ENCODE data around the gene LRRC51. TPM values are rescaled to one million over a fixed set of nuclear protein-coding genes. Genes with fewer than 3 reads are reported as not detected.

Gene LRRC51
- total RNA-seq, 3 donors from 2014 or later: 3.3 to 7.7 (median 7.3) TPM

DNA sequence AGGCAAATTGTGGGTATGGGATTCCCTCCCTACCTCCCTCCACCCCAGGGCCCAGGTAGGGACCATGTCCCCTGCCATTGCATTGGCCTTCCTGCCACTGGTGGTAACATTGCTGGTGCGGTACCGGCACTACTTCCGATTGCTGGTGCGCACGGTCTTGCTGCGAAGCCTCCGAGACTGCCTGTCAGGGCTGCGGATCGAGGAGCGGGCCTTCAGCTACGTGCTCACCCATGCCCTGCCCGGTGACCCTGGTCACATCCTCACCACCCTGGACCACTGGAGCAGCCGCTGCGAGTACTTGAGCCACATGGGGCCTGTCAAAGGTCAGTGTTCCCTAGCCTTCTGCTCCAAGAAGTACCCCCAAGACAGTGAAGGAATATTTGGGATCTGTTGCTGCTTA, 25.2 kb downstream of the LRRC51 start, which contains the start of gene TOMT:
TOMT (plus strand) TSS at position 37 of the 400 bp plus-strand sequence; CDS start at position 65, 28 bp downstream.
- Mint-ChIP-seq H3K36me3 (ENCODE audit: insufficient read depth) (peaks cover 18% of the 10 kb centered on the region), H3K4me1 (ENCODE audit: low read depth) (peaks cover 37% of the 10 kb centered on the region), H3K4me3 (no peak within 1 kb of the TSS), H3K27me3 (ENCODE audit: low read depth) (no peaks in the 10 kb centered on the region), H3K9me3 (no peaks in the 10 kb centered on the region)
- no peak for DNase-seq
- ATAC-seq: no peak

DNA sequence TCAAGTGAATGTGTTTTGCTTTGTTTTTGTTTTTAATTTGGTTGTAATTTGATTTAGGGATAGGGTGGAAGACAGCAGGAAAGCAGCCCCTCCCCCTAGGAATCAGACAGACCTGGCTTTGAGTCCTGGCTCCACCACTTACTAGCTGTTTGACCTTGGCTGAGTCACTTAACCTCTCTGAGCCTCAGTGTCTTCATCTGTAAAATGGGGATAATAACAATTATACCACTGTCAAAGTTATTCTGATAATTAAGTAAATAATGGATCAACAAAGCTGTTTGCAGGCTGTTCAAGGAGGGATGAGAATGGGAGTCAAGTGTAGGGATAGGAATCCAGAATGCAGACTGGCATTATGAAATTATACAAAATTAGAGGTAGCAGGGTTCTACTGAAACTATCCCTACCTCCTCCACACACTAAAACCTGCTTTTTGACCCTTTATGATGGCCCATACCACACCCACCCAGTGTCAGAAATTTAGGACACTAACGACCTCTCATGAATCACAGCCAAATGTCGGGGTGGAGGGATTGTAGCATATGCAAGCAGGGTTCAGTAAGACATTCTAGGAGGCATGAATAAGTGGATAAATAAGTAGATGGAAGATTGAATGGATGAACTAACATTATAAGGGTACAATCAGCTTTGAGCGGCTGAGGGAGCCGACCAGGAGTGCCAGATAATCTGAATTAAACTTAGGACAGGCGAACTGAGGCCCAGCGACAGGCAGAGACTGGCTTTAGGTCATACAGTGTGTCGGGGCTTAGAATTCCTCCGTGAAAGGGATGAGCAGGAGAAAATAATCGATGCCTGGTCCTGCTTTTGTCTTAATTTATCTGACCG, 30.9 kb downstream of the LRRC51 start:
- Mint-ChIP-seq H3K4me1 (ENCODE audit: low read depth) (peaks cover 25% of the 10 kb centered on the region), H3K27me3 (ENCODE audit: low read depth) (no peaks in the 10 kb centered on the region), H3K4me3 (peak overlapping the region; percentile 96), H3K9me3 (no peaks in the 10 kb centered on the region), H3K36me3 (ENCODE audit: insufficient read depth) (peaks cover 16% of the 10 kb centered on the region)
- ATAC-seq: no peak
- DNase-seq: no peak

DNA sequence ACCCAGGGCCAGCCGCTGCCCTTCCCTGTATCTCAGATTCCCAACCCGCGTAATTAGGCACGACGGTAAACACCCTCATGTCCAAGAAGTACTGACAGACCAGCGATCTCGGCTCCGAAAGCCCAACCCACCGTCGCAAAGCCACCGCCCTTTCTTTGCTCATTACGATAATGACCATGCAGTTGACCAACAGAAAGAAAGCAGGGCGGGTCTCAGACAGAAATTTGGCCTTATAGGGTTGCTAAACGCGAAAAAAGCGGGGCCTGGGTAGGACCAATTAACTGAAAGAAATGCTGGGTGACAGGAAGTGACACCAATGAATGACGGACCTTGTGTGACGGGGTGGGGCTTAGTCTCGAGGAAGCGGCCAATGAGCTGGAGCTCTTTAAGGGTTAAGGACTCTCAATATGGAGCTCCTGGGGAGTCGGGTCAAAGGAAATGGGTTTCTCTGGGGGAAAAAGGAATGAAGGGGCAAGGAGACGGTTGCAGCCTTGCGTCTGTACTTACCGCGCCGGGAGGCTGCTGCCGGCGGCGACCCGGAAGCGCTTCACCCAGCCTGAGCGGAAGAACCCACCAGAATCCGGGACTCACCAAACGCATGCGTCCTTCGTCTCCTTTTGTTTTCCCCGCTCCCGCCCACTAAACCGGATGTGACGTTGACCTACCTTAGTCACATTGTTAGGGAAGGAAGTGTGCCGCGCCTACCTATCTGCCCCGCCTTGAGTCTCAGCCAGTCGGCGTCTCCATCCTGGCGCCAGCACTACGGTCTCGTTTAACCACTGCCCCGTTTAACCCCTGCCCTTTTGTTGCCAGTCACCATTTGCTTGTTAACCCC, 31.7 kb downstream of the LRRC51 start, which contains the start of gene ANAPC15:
ANAPC15 (minus strand) TSS at position 553 of the 835 bp plus-strand sequence. CDS start 1,419 bp downstream, outside the sequence.
- peak; percentile 92 to 94 for ATAC-seq
- H3K4me3 Mint-ChIP-seq: peak within 1 kb of the TSS; percentile 96
- no peaks in the 10 kb centered on the region for H3K27me3 Mint-ChIP-seq (ENCODE audit: low read depth)
- peaks cover 14% of the 10 kb centered on the region for H3K36me3 Mint-ChIP-seq (ENCODE audit: insufficient read depth)
- H3K4me1 Mint-ChIP-seq (ENCODE audit: low read depth): peaks cover 22% of the 10 kb centered on the region
- DNase-seq: peak; percentile 99
- no peaks in the 10 kb centered on the region for H3K9me3 Mint-ChIP-seq

DNA sequence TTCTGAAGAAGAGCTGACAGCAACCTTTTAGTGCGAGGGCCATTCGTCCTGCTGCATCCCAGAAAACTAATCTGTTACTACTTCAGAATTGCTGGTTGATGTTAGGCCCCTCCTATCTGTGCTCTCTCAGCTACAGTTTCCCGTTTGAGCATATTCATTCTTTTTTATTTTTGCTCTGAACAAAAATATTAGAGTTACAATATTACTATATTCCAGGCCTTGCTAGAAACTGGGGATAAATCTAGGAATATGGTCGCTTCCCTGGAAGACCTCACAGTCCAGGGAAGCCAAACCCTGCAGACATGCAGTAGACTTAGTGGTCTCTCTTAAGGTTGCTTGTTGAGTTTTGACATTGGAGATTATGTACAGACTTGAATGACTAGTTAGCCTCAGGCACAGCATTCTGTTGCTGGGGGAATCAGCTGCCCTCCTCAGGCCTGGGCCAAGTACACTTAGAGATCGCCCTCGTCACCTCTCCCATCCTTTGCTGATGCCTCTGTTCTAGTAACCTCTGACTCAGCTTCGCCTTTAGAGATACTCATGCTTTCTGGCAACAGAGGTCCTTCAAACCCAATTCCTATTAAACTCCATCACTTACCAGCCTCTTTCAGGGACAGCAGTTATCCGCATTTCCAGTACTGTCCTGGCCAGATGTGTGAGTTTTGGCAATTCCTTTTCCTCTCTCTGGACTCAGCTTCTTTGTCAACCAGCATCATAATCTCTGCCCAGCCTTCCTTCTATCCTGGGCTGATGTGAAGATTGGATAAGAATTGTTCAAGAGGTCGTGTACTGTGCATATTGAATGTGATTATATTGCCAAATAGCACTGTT, 32.5 kb downstream of the LRRC51 start:
- Mint-ChIP-seq H3K4me3 (peak overlapping the region; percentile 96), H3K36me3 (ENCODE audit: insufficient read depth) (peaks cover 6% of the 10 kb centered on the region), H3K4me1 (ENCODE audit: low read depth) (peaks cover 21% of the 10 kb centered on the region), H3K9me3 (no peaks in the 10 kb centered on the region), H3K27me3 (ENCODE audit: low read depth) (peaks cover 2% of the 10 kb centered on the region)
- ATAC-seq (no peak), DNase-seq (no peak)

DNA sequence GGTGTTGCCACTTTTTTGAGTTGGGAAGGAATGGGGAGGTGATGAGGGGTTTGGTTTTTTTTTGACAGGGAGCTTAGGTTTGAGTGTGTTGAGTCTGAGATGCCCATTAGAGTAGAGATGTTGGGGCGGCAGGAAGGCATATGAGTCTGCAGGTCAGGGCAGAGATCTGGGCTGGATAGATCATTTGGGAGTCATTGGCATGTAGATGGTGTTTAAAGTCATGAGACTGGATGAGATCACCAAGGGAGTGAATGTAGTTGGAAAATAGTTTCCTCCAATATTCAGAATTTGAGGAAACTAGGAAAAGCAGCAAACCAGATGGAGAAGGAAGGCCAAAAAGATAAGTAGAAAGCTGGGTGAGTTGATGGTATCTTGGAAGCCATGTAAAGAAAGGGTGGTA, 33.9 kb downstream of the LRRC51 start:
- Mint-ChIP-seq H3K9me3 (no peaks in the 10 kb centered on the region), H3K27me3 (ENCODE audit: low read depth) (peaks cover 2% of the 10 kb centered on the region), H3K4me3 (no peak overlapping the region), H3K36me3 (ENCODE audit: insufficient read depth) (peaks cover 6% of the 10 kb centered on the region), H3K4me1 (ENCODE audit: low read depth) (peaks cover 21% of the 10 kb centered on the region)
- DNase-seq (no peak), ATAC-seq (no peak)

DNA sequence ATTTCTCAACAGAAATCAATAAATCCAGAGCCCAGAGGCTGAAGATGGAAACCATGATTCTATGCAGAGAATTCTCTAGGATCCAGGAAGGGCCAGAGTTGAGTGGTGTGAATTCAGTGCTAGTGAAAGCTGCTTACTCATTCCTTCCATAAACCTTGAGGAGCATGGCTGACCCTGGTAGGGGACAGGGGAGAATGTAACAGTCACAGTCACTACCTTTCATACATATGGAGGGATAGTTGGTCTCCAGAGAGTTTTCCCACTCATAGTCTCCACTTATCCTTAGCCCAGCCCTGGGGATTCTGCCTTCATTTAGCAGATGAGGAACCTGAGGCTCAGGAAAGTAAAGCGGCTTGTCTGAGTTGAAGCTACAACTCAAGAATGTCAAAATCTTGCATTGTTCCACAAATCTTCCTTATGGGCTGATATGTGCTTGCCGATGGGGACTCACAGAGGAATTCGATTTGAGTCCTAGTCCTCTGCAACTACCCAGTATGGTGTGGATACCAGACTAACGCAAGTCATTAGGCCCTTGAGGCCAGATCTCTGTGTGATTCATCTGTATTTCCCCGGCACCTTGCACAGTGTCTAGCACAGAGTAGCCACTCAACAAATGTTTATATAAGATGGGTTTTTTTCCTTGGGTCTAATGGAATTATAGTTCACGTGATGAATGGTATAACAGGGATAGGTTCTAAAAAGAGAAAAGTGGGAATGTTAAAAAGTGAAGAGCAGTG, 35.5 kb downstream of the LRRC51 start:
- DNase-seq (no peak), ATAC-seq (no peak)
- H3K4me3 Mint-ChIP-seq: no peak overlapping the region
- no peaks in the 10 kb centered on the region for H3K9me3 Mint-ChIP-seq
- H3K4me1 Mint-ChIP-seq (ENCODE audit: low read depth): peaks cover 18% of the 10 kb centered on the region
- no peaks in the 10 kb centered on the region for H3K36me3 Mint-ChIP-seq (ENCODE audit: insufficient read depth)
- H3K27me3 Mint-ChIP-seq (ENCODE audit: low read depth): peaks cover 2% of the 10 kb centered on the region

DNA sequence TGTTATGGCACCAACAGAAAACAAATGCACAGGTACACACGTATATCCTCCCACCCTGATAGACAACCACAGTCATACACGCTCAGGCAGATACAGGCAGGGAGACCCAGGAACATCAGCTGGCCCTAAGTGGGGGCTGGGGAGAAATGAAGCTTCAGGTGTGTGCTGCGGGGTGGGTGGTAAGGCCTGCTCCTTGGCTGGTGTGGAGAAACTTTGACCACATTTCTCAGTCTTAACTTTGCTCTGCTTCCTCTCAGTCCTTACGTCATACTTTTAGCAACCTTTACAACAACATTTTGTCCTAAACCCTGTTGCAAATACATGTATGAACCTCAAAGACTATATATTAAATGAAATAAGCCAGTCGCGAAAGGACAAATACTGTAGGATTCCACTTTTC, 38.5 kb downstream of the LRRC51 start:
- no peaks in the 10 kb centered on the region for H3K36me3 Mint-ChIP-seq (ENCODE audit: insufficient read depth)
- no peak for DNase-seq
- no peak for ATAC-seq

GRCh38 chr11:72120930-72121329, 40.3 kb downstream of the LRRC51 start:
- Mint-ChIP-seq H3K27me3 (ENCODE audit: low read depth) (peaks cover 8% of the 10 kb centered on the region), H3K4me1 (ENCODE audit: low read depth) (no peaks in the 10 kb centered on the region), H3K4me3 (no peak overlapping the region), H3K36me3 (ENCODE audit: insufficient read depth) (no peaks in the 10 kb centered on the region), H3K9me3 (no peaks in the 10 kb centered on the region)
- ATAC-seq (no peak), DNase-seq (no peak)

More for the DNA sequence above, 38.5 kb downstream of the LRRC51 start:
- Mint-ChIP-seq H3K9me3 (no peaks in the 10 kb centered on the region), H3K4me3 (no peak overlapping the region), H3K27me3 (ENCODE audit: low read depth) (peaks cover 8% of the 10 kb centered on the region), H3K4me1 (ENCODE audit: low read depth) (no peaks in the 10 kb centered on the region)

DNA sequence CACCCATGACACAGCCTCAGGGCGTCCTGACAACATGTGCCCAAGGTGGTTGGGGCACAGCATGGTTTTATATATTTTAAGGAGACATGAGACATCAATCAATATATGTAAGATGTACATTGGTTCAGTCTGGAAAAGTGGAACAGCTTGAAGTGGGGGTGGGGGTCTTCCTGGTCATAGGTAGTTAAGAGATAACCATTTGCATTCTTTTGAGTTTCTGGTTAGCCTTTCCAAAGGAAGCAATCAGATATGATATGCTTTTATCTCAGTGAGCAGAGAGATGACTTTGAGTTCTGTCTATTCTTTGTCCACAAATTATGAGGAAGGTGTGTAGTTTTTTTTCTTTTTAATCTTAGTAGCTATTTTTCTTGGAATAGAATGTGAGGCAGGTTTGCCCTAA, 42.0 kb downstream of the LRRC51 start:
- Mint-ChIP-seq H3K4me1 (ENCODE audit: low read depth) (no peaks in the 10 kb centered on the region), H3K9me3 (no peaks in the 10 kb centered on the region), H3K36me3 (ENCODE audit: insufficient read depth) (no peaks in the 10 kb centered on the region), H3K4me3 (no peak overlapping the region), H3K27me3 (ENCODE audit: low read depth) (peaks cover 7% of the 10 kb centered on the region)
- ATAC-seq (no peak), DNase-seq (no peak)

GRCh38 chr11:72123117-72123653, 42.5 kb downstream of the LRRC51 start:
- peaks cover 6% of the 10 kb centered on the region for H3K27me3 Mint-ChIP-seq (ENCODE audit: low read depth)
- peaks cover 4% of the 10 kb centered on the region for H3K9me3 Mint-ChIP-seq
- H3K4me1 Mint-ChIP-seq (ENCODE audit: low read depth): no peaks in the 10 kb centered on the region
- no peak for DNase-seq
- H3K4me3 Mint-ChIP-seq: no peak overlapping the region
- no peak for ATAC-seq
- H3K36me3 Mint-ChIP-seq (ENCODE audit: insufficient read depth): no peaks in the 10 kb centered on the region

DNA sequence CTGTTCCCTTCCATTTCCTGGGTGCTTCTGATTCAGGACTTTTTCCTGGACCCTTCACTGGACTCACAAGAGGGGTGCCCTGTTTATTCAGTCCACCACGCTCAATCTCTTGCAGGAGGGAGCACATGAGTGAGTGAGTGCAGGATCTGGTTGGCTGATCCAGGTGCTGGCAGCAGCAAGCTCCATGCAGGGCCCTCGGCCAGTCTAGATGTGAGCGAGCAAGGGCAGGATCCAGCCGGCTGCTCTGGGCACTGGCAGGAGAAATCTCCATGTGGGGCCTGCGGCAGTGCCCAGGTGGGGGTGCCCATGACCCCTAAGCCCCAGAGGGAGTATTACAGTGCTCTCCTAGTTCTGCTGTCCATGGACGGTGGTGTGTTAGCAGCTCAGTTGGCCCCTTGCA, 43.4 kb downstream of the LRRC51 start:
- H3K27me3 Mint-ChIP-seq (ENCODE audit: low read depth): peaks cover 6% of the 10 kb centered on the region
- H3K36me3 Mint-ChIP-seq (ENCODE audit: insufficient read depth): peaks cover 4% of the 10 kb centered on the region
- DNase-seq (no peak), ATAC-seq (no peak)
- no peak overlapping the region for H3K4me3 Mint-ChIP-seq
- H3K9me3 Mint-ChIP-seq: peaks cover 13% of the 10 kb centered on the region
- no peaks in the 10 kb centered on the region for H3K4me1 Mint-ChIP-seq (ENCODE audit: low read depth)

DNA sequence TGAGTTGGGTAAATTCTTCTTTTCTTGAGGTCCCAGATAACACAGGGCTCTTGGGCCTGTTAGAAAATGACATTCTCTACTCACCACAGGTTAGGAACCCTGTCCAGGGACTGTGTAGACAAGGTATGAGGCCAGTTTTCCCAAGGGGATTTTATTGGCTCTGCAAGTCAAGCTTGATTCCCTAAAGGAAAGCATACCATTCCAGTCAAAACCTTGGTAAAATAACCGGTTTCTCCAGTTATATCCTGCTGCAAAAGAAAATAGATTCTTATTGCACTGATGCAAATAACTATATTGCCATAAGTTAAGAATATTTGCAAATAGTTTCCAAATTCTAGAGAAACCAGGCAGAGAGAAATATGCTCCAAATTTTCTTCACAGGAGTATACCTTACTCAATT, 45.3 kb downstream of the LRRC51 start:
- no peak for ATAC-seq
- peaks cover 6% of the 10 kb centered on the region for H3K27me3 Mint-ChIP-seq (ENCODE audit: low read depth)
- DNase-seq: no peak
- peaks cover 15% of the 10 kb centered on the region for H3K9me3 Mint-ChIP-seq
- no peak overlapping the region for H3K4me3 Mint-ChIP-seq
- no peaks in the 10 kb centered on the region for H3K4me1 Mint-ChIP-seq (ENCODE audit: low read depth)
- peaks cover 7% of the 10 kb centered on the region for H3K36me3 Mint-ChIP-seq (ENCODE audit: insufficient read depth)

DNA sequence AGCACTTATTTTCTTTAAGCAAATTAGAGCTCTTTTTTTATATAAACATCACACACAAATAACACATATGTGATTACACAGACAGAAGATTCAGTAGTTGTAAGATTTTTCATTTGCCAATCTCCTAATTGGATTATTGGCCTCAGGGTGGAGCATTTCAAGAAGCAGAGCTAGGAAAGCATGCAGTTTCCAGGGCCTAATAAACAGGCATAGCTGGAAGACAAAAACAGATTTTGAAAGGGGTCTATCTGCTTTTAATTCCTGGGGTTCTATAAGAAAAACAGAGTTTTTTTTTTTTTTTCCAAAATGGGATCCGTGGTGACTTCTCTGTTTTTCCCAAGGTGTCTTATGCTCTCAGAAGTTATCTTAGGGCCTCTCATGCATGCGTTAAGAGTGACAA, 47.3 kb downstream of the LRRC51 start:
- Mint-ChIP-seq H3K4me1 (ENCODE audit: low read depth) (no peaks in the 10 kb centered on the region), H3K9me3 (peaks cover 15% of the 10 kb centered on the region), H3K4me3 (no peak overlapping the region), H3K36me3 (ENCODE audit: insufficient read depth) (peaks cover 7% of the 10 kb centered on the region), H3K27me3 (ENCODE audit: low read depth) (peaks cover 7% of the 10 kb centered on the region)
- DNase-seq: no peak
- ATAC-seq: no peak
